Left ventricle myocardium inferior (tissue), 1 donor: ENCODE results near the gene PLXNA2. TPM values are rescaled to one million over a fixed set of nuclear protein-coding genes. Genes with fewer than 3 reads are reported as not detected.

Source experiments
- DNase-seq: peaks from one replicate; pipeline ENCODE4 v3.0.0-alpha.2; 2020
- H3K27ac ChIP-seq: fragments of 200-600 bp; replicated peaks from 2 replicates; pipeline ENCODE4 v1.8.0; 2021
- H3K27me3 ChIP-seq: fragments of 200-600 bp; 2 replicates; pipeline ENCODE4 v1.8.0; 2021; ENCODE audit warnings: low read depth
- H3K36me3 ChIP-seq: fragments of 200-600 bp; 2 replicates; pipeline ENCODE4 v1.8.0; 2021
- H3K4me1 ChIP-seq: fragments of 200-600 bp; 2 replicates; pipeline ENCODE4 v1.8.0; 2021
- H3K4me3 ChIP-seq: fragments of 200-600 bp; 2 replicates; pipeline ENCODE4 v1.8.0; 2021; ENCODE audit warnings: mild to moderate bottlenecking, moderate library complexity
- H3K9me3 ChIP-seq: fragments of 200-600 bp; replicated peaks from 2 replicates; pipeline ENCODE4 v1.8.0; 2021
- CTCF ChIP-seq: fragments of 200-600 bp; IDR thresholded peaks from 2 replicates; pipeline ENCODE4 v1.8.0; 2021; ENCODE audit warnings: antibody characterized with exemption, mild to moderate bottlenecking, borderline replicate concordance
- intact Hi-C: fragments of 100-400 bp; cut with micrococcal nuclease; formaldehyde crosslinking; loops from one replicate; pipeline ENCODE4 v1.11.0; 2022
- total RNA-seq: library from RNA; stranded (reverse); fragmentation: NEBNext Ultra II Directional; extraction: Animal tissue kit (Norgen Biotek cat#: 25700); gene quantifications from one replicate; pipeline ENCODE4 v1.2.1, GENCODE V29; 2021
- donor health status: DM: no; HTN: yes; CAD: no; lungs with severe emphysema.

PLXNA2 gene
- total RNA-seq, 1 donor from 2014 or later = 29.1 TPM

- no peak for TF ChIP-seq CTCF
- no peaks in the 10 kb centered on the region for H3K9me3 ChIP-seq
- peaks cover 18% of the 10 kb centered on the region for H3K4me1 ChIP-seq
- no peaks in the 10 kb centered on the region for H3K27me3 ChIP-seq
- peaks cover 42% of the 10 kb centered on the region for H3K36me3 ChIP-seq
- intact Hi-C loops = no loop called here
- H3K4me3 ChIP-seq = no peak overlapping the region
- peak overlapping the region; percentile 35 for H3K27ac ChIP-seq
- DNase-seq = no peak
Measured at GRCh38 chr1:208077232-208078075, 166.7 kb downstream of the PLXNA2 start.

- no peak for DNase-seq
- Histone ChIP-seq H3K36me3 (peaks cover 54% of the 10 kb centered on the region), H3K27ac (no peak overlapping the region), H3K27me3 (no peaks in the 10 kb centered on the region), H3K4me1 (peaks cover 7% of the 10 kb centered on the region), H3K4me3 (no peak overlapping the region), H3K9me3 (no peaks in the 10 kb centered on the region)
- TF ChIP-seq CTCF = no peak
- intact Hi-C loops = no loop called here
Measured at GRCh38 chr1:208074353-208074752, 169.8 kb downstream of the PLXNA2 start.

- Histone ChIP-seq H3K27me3 (no peaks in the 10 kb centered on the region), H3K4me1 (no peaks in the 10 kb centered on the region), H3K9me3 (no peaks in the 10 kb centered on the region), H3K4me3 (no peak overlapping the region), H3K36me3 (peaks cover 52% of the 10 kb centered on the region), H3K27ac (no peak overlapping the region)
- TF ChIP-seq CTCF = no peak
- intact Hi-C loops = no loop called here
- DNase-seq = no peak
Measured at GRCh38 chr1:208071435-208072031, 172.7 kb downstream of the PLXNA2 start.

DNA sequence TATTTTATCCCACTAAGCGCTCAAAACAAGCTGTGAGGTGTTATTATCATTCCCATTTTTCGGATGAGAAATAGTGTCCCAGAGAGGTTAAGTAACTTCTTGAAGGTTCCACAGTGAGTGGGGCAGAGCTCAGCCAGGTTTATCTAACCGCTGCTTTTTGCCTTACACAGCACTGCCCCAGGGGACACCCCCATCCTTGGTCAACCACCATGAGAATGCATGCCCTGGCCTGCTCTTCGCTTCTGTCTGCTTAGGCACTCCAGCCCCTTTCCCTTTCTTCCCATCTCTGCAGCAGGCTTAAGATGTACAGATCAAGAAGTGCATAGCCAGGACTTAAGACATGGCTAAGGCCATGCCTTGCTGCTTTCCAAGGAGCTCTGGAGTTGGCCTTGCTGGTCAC, 174.3 kb downstream of the PLXNA2 start:
- Histone ChIP-seq H3K4me1 (no peaks in the 10 kb centered on the region), H3K27me3 (no peaks in the 10 kb centered on the region), H3K36me3 (peaks cover 52% of the 10 kb centered on the region), H3K9me3 (no peaks in the 10 kb centered on the region), H3K27ac (no peak overlapping the region), H3K4me3 (no peak overlapping the region)
- no peak for DNase-seq
- intact Hi-C loops = no loop called here
- TF ChIP-seq CTCF = no peak

DNA sequence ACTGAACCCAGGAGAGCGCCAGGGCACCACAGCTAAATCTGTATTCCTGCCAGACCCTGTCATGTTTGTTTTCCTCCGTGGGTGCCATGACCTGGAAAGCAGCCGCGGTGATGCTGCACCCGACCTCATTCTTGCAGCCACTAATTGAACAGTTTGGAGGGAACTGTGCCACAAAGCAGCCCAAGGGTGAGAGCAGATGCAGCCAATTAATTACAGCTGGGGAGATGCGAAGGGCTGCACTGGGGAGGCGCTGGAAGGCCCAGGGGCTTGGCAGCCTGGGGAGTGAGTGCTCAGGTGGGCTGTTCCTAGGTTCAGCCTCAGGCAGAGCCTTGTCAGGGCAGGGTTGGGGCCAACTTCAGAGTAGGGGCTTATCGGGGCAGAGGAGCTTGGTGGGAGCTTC, 174.9 kb downstream of the PLXNA2 start:
- TF ChIP-seq CTCF = no peak
- H3K27ac ChIP-seq = no peak overlapping the region
- peaks cover 49% of the 10 kb centered on the region for H3K36me3 ChIP-seq
- no peaks in the 10 kb centered on the region for H3K9me3 ChIP-seq
- H3K4me3 ChIP-seq = no peak overlapping the region
- H3K27me3 ChIP-seq = no peaks in the 10 kb centered on the region
- H3K4me1 ChIP-seq = no peaks in the 10 kb centered on the region
- DNase-seq = no peak
- intact Hi-C loops = no loop called here
